Fibroblast of skin of right biceps (primary cell): Measurements from ENCODE around the gene ASTL.

Source experiments
- DNase-seq: peaks from one replicate; pipeline ENCODE4 v3.0.0-alpha.2; 2013

ASTL gene

DNA sequence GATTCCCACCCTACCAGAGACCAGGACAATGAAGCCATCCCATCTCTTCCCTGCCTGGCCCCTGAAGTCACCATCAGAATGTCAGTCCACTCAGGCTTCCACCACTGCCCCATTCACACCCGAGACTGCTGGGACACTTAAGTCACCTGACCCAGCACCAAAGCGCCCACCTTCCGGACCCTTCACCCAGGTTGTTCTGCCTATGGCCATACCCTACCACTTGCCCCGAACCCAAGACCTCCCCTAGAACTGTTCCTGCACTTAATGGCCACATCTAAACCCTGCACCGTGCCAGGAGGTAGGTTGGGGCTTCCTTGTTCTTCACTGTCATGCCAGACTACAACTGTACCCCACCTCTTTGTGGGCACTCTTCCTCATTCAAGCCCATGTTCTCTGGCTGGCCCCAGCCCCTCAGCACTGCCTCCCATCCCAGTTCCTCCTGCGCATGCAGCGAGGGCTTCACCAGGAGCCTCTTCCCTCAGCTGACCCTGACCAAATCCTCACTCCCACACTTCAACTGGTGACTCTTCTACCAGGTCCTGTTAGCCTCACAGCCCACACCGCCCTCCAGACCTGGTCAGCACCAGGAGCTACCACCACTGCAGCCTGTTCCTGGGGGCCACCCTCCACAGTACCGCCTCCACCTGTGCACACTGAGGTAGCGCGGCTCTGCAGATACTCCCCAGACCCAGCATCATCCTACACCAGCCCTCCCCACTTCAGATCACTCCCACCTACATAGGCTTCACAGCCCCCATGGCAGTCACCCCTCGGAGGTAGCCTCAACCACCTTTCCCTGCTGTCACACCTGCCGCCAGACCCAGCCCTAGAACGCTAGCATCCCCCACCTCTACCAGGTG, 13.7 kb downstream of the ASTL start:
- DNase-seq = no peak

DNA sequence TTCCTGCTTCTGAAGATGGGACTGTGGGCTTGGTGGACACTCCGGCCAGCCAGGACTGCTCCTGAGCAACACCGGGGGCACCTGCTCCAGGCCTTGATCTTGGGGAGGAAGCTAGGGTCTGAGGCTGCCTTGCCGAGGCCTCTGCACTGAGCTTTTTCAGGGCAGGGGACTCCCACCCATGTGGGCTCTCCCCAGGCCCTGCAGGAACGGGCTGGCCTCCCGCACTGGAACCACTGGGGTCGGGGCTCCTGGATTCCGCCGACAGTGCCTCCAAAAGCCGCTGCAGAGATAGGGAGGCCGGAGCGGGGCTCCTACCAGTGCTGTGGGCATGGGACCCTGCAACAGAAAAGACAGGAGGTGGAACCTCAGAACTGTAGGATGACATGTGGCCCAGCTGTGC, 14.4 kb downstream of the ASTL start:
- no peak for DNase-seq

DNA sequence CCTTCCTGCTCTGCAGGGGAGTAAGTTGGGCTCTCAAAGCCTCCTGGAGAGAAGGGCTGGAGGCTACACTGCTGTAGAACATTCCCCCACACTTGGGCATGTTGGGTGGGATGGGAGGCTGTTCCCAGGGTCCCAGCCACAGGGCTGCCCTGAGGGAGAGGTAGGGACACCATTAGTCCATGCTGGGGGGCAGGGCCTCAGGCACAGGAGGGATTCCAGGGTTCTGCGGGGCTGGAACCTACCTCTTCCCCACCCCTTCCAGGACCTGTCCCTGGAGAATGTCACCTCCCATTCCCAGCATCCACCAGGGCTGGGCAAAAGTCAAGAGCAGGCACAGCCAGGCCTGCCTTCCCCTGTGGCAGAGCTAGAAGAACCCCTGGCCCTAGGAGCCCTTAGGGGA, 15.0 kb downstream of the ASTL start:
- no peak for DNase-seq

DNA sequence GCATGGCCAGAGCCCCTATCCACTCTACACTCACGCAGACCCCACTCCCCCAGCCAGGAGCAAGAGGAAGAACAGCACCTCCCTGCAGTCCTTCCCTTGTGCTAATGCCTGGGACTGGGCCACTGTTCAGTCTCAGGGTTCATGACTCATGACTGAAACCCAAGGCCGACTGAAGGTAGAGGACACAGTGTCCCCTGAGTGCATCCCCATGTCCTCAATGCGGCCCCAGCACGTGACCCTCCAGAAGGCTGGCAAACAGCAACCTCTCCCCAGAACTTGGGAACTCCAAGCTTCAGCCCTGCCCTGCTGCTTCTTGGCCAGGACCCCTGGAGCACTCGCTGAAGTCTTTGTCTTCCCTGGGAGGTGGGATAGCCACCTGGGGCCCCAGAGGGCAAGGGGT, 15.9 kb downstream of the ASTL start:
- DNase-seq = no peak

DNA sequence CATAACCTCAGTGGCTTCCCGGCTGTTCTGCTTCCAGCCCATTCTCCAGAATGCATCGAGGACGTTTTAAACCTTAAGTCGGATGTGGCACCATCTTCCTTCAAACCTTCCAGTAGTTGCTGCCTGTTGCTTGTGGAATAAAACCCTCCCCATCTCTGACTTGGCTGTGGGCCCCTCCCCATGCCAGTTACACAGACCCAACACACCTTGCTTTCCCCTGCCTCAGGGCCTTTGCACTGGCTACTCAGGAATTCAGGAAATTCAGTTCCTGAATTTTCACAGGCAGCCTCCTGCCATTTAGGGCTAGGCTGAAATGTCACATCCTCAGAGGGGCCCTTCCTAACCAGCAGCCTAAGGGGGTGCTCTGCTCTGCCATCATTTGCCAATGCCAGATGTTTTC, 16.9 kb downstream of the ASTL start:
- DNase-seq = no peak

DNA sequence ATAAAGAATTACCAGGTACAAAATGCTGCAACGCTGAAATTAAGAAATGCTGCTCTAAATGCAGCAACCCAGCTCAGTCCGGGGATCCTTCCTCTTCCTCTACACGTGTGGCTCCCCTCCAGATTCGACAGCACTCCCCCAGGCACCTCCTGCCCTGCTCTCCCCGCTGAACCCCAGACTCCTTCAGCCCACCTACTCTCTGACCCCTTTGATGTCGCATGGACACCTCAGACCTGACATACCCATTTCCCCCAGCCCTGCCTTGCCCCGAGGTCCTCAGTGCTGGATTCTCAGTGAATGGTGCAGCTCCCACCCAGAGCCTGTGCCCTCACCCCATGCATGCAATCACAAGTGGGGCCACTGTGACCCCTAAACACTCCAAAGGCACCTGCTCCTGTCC, 17.3 kb downstream of the ASTL start:
- DNase-seq = no peak

DNA sequence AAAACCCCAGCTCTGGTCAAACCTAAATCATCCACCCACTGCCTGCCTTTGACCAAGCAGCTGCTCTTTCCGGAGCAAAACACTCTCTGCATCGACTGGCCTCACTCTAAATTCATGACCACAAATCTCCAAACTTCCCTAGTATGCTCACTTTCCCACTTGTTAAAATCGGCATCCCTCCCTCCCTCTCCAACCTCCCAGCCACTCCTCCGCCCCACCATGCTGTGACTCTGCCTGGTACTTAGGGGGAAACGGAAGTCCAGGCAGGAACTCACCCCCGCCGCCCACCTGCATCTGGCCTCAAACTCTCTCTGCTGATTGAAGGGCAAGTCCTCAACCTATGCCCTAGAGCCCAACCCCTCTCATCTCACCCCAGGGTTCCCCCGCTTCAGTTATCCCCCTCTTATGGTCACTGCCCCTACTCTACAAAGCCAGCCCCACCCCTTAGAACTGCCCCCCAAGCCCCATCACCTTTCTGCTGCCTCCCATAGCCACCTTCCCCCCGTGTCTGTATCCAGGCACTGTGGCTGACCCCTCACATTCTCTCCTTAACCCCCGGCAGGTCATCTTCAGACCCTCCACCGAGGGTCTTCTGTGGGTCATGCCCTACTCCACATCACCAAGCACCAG, 18.1 kb downstream of the ASTL start:
- no peak for DNase-seq

DNA sequence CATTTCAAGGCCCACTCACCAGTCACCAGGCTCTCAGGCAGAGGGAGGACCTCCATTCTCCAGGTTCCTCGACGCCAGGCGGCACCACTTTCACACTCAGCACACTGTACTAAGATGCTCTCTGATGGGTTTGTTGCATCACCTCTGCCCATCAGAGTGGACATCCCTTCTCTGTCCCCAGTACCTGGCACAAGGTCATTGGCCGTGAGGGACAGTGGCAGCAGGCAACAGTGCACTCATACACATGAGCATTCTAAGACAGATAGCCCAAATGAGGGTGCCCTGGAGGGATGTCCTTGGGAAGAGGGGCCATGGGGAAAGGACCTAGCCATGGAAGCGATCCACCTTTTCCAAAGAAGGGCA, 18.9 kb downstream of the ASTL start:
- no peak for DNase-seq

DNA sequence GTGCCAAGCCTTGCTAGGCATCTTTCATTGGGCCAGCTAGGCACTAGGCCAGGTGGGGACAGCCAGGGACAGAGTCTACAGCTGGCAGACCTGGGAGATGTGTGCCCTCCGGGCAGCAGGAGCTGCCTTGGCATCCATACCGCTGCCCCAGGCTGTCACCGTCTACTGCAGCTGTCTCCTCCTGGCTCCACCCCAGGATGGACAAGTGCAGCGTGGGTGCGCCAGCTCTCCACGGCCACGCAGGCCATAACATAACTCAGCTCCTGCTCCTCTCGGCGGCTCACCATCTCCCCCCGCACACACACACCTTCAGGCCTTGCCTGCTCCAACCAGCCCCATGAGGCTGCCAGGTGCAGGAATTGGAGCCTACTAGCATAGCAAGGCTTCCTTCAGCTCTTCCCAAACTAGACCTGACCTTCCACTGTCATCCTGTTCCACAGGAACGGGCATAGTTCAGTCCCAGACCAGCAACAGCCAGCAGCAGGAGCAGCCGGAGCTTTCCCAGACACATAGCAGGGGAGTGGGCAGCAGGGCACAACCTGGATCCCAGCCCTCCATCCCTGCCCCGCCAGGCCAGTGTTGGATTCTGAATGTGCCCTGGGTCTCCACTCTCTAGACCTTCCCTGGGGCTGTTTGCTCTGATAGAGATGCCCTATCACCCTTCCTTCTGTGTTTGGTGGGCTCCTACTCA, 19.5 kb downstream of the ASTL start:
- no peak for DNase-seq

DNA sequence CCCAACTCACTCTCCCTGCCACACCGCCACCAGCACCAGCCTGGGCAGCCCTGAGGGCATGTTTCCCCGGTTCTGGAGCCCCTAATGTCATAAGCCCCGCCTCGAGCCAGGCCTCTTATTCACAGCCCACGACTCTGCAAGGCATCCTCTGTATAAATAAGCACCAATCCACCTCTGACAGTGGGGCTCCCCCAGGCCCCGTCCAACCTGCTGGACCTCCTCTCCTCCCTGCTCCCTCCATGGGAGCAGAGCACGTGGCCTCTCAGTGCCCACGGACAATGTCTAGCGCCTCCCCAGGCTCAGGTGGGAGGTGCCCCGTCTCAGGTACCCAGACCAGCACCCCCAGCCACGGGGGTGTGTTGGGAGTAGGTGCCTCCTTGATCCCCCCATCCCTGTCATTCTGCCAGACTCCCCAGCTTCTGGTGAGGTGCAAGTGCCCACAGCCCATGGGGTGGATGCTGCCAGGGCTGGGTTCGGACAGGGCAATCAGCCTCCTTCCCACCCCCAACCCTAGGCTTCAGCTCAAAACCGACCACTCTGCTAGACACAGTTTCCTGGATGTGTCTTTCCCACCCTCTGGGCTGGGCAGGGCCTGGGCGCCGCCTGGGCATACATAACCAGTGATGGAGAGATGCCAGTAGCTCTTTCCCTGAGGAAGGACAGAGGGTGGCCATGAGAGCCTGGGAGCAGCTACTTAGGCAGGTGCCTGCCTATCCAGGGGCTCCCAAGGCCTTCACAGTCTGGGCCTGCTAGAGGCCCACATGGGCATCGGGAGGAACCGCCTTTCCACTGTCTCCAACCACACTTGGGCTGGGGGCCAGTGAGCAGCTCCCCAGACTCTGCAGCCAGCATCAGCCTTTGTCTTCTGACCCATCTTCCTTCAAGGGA, 20.4 kb downstream of the ASTL start:
- DNase-seq = no peak

DNA sequence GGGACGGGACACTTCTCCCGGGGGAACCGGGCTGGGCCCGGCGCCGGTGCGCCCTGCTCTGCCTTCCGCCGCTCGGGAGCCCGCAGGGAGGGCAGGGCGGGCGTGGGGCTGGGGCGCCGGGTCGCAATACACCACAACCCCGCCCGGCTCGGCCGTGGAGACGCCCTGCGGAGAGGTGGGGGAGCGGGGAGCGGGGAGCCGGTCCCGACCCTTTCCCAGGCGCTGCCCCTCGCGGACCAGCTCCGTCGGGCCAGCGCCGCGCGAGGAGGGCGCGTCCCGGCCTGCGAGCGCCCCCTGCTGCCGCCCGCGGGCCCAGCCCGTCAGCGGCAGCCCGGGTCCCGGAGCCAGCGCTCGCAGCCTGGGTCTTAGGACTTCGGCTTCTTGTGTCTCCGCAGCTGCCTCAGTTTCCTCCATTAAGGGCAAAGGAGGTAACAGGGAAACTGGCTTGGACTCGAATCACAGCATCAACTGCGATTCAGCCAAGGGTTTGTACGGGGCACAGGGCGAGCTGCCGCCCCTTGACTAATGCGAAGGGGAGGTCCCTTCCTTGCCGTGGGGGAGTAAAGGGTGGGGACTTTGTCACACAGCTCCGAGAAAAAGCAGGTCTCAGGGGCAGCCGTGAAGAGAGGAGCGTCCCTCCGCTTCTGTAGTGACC, 21.3 kb downstream of the ASTL start:
- DNase-seq = peak; percentile 30

DNA sequence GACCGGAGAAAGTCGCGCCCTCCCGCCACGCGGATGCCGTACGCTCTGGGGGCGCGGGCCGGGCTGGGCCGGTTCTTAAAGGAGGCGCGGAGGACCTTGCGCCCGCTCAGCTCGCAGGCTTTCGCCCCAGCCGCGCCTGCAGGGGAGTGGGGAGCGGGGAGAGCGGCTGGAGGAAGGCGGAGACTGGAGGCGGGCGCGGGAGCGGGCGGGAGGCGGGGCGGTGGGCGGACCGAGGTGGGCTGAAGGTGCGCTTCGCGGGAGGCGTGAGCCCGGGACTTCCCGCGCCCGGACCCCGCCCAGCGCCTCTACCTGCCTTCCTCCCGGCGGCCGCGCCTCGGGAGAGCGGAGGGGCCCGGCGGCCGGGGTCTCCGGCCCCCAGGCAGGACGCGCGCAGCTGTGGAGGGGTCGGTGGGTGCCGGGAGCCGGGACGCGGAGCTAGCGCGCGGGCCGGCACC, 21.9 kb downstream of the ASTL start, which contains the start of gene ADRA2B:
Gene ADRA2B, minus strand, starts transcription at position 148 of the 455 bp plus-strand sequence. CDS start 422 bp downstream, outside the sequence.
- peak; percentile 34 for DNase-seq

DNA sequence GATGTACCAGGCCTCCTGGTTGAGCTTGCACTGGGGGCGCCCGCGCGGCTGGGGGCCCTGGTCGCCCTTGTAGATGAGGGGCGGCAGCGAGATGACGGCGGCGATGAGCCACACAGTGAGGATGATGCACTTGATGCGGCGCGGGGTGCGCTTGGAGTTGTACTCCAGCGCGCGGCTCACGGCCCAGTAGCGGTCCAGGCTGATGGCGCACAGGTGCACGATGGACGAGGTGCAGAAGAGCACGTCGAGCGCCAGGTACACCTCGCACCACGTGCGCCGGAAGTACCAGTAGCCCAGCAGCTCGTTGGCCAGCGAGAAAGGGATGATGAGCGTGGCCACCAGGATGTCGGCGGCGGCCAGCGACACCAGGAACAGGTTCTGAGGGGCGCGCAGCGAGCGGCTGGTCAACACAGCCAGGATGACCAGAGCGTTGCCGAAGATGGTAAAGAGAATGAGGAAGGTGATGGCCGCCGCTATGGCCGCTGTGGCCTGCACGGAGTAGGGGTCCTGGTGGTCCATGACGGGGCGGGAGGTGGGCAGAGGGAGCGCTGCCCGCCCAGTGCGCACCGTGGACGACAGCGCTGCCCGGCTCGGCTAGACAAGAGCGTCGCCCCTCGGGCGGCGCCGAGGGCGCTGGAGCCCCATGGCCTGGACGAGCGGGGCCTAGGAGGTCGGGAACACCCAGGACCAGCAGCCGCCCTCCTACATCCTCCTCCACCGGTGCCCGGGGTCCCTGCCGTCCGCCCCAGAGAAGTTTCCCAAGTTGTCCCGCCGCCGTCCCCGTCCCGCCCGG, 22.5 kb downstream of the ASTL start:
- DNase-seq = no peak

DNA sequence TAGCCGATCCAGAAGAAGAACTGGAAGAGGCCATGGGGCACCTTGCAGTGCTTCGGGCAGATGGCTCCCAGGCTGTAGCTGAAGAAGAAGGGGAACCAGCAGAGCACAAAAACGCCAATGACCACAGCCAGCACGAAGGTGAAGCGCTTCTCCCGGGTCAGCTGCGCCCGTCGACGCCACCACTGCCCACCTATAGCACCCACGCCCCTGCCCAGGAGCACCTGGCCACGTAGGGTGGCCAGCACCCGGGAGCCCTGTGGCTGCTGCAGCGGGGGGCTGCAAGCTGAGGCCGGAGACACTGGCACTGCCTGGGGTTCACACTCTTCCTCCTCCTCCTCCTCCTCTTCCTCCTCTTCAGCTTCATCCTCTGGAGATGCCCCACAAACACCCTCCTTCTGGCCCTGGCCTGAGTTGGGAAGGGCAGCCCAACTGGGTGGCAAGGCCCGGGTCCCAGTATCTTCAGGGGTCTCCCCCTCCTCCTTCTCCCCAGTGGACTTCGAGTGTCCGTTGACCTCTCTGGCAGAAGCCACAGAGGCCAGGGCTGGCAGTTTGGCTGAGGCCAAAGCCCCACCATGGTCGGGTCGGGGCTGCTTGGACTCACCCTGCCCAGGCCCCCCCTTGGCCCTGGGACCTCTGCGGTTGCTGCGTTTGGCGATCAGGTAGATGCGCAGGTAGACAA, 23.3 kb downstream of the ASTL start:
- DNase-seq = no peak

DNA sequence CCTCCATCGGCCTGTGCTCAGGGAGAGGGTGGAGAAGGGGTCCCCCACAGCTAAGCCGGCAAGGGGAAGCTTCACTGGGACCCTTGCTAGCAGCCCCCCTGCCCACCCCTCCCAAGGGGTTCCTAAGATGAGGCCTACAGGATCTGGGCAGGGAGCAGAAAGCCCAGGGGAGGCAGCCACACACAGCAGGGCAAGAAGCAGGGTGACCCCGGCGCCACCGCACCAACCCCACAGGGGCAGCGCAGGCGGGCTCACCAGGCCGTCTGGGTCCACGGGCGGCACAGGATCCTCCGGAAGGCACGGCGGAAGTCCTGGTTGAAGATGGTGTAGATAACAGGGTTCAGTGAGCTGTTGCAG, 23.8 kb downstream of the ASTL start:
- no peak for DNase-seq

DNA sequence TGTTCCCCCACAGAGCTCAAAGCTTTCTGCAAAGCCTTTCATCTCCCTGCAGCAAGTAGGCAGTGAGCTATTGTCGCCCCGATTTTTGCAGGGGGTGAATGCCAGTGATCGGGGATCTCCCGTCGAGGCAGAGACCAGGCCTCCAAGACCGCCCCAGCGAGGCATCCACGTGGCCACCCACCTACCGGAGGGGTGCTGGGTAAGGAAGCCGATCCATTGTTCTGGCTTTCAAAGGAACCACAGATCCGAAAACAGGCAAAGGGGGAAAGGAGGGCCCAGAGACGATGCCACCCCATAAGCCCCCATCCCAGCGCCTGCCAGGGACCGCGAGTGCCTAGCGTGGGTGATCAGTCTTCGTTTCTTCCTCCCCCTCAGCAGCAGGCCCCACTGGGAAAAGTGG, 24.4 kb downstream of the ASTL start:
- no peak for DNase-seq

DNA sequence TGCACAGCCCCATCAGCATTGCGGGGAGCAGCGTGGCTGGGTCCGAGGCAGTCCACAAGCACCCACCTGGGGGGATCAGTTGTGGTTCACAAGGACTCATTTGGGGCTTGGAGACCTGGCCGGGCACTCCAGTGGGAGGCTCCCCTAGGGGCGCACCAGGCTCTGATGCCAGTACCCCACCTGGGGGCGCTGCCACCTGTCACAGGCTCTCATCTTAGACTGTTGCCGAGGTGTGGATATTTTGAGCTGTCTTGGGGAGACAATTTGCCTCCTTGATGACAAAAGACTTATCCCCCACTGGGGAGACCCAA, 25.0 kb downstream of the ASTL start:
- no peak for DNase-seq

DNA sequence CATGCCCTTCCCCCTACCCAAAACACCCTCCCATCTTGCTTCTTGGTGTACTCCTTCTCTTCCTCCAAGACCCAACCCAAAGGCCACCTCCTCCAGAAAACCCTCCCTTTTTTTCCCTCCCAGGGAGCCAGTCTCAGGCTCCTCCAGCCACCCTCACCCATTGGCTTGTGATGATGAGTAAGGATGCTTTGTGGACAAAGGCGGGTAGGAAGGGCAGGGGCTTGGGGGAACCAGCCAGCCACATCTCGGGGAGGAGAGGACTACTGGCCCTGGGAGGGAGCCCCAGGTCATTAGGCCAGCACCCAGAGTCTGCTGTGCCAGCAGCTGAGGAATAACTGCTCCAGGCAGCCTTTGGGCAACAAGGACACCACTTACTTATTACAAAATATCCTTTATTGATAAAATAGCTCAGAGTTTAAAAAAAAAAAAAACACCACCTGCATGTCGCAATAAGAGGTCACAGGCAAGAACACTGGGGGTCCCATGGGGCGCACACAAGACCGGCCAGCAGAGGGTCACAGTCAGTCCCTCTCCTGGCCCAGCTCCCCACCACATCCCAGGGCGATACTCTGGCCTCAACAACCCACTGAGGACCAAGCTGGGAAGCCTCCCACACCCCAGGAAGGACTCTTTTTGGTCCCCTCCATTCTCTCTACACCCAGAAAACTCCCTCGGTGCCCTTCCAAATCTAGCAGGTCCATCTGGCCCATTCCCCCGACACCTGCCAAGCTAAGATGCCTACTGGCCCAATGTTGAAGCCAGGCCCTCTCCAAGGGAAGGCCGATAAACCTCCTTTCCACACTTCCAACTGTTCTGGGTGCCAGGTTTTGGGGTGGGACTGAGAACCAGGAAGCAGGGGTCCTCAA, 25.6 kb downstream of the ASTL start:
- DNase-seq = no peak

DNA sequence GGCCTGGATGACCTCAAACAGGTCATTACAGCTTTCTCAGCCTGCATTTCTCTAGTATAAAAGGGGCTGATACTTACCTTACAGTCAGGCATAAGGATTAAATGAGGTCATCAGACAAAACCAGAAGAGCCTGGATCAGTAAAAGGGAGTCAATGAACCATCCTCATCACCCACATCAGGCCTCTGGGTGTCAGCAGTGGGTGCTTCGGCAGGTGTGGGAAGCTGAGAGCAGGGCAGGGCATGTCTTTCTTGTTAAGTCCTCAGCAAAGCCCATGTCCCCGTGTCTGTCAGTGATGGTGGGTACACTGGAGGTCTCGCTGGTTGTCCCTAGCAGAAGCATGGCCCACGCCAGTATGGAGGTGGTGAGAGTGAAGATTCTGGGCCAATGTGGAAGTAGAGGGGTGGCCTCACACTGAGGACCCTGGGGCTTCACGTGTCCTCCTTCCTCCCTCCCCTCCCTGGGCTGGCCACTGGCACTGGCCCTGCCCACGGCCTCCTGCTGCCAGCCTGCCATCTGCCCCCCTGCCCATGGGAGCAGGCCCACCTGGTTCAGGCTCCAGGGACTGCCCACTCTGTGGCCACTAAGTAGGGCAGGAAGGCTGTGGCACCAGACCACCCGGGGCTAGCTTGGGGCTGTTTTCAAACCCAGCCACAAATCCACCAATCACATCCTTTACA, 26.3 kb downstream of the ASTL start:
- DNase-seq = no peak

DNA sequence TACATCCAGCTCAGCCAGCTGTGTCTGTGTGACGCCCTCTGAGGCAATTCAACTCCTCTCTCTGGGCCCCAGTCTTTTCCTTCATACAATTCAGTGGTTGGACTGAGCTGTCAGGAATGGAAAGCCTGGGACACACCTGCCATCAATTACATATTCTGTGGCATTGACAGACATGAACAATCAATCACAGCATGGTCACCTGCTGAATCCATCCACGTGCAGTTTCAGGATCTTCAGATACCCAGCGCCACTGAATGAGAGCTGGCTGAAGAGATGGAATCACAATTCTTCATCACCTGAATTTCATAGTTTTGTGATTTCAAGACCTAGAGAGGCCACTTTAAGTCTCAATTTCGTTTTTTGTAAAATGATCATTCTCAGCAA, 27.1 kb downstream of the ASTL start:
- no peak for DNase-seq
